AG10803 (cell line): ENCODE data around the gene IL36B.
A peak's percentile ranks its signal among the peaks of the same experiment; 100 is the strongest.
"Not testable (repeated sequence)": the region's sequence is repeated elsewhere in the genome, so short reads cannot be mapped to it uniquely, and the experiment has no call there.

Source experiments
- DNase-seq: peaks from one replicate; pipeline ENCODE4 v3.0.0; 2010; ENCODE audit warnings: low read depth
- H3K4me3 ChIP-seq: 2 replicates; pipeline ENCODE4 v1.5.1; 2011; ENCODE audit warnings: mild to moderate bottlenecking, low read length, control low read depth
- TF ChIP-seq, protein P1 (sequence below): conservative IDR thresholded peaks from 2 replicates; pipeline ENCODE4 v1.5.1; 2011; ENCODE audit warnings: mild to moderate bottlenecking, low read length, control low read depth, inconsistent platforms

IL36B gene

DNA sequence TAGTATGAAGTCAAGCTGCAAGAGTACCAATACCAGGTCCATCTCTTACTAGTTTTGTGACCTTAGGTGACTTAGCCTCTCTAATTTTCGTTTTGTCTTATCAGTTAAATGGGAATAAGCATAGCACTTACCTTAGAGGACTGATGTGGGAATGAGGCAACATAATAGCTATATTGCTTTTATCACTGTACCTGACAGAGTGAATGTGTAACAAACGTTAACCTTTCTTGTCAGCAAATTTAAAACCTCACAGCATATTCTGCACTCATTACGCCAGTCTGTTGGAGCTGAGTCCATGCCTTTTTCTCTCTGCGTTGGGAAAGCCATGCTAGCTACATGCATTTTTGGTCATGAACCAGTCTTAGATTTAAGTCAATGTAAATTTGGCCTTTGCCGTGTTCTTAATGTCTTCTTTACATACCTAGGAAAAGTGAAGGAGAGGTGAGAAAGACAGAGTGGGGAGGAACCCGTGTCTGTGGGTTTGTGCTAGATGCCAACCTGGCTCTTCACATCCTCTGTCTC, at the start of gene IL36B:
IL36B (minus strand) TSS at position 472 of the 522 bp plus-strand sequence.
- no peak within 1 kb of the TSS for H3K4me3 ChIP-seq
- TF ChIP-seq, protein P1, sequence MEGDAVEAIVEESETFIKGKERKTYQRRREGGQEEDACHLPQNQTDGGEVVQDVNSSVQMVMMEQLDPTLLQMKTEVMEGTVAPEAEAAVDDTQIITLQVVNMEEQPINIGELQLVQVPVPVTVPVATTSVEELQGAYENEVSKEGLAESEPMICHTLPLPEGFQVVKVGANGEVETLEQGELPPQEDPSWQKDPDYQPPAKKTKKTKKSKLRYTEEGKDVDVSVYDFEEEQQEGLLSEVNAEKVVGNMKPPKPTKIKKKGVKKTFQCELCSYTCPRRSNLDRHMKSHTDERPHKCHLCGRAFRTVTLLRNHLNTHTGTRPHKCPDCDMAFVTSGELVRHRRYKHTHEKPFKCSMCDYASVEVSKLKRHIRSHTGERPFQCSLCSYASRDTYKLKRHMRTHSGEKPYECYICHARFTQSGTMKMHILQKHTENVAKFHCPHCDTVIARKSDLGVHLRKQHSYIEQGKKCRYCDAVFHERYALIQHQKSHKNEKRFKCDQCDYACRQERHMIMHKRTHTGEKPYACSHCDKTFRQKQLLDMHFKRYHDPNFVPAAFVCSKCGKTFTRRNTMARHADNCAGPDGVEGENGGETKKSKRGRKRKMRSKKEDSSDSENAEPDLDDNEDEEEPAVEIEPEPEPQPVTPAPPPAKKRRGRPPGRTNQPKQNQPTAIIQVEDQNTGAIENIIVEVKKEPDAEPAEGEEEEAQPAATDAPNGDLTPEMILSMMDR = no peak
- DNase-seq = no peak

DNA sequence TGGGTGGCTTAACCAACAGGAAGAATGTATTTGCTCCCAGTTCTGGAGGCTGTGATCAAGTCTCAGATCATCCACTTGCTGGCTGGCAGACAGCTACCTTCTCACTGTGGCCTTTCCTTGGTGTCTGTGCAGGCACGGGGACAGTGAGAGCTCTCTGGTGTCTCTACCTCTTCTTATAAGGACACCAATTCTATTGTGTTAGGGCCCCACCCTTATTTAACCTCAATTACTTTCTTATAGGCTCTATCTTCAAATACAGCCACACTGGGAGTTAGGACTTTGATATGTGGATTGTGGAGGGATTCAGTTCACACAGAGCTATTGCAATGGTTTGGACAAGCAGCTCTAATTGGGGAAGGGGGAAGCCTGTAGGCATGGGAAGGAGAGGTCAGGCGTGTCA, 49.5 kb upstream of the IL36B start:
- no peak overlapping the region for H3K4me3 ChIP-seq
- TF ChIP-seq, protein P1 = no peak
- no peak for DNase-seq

DNA sequence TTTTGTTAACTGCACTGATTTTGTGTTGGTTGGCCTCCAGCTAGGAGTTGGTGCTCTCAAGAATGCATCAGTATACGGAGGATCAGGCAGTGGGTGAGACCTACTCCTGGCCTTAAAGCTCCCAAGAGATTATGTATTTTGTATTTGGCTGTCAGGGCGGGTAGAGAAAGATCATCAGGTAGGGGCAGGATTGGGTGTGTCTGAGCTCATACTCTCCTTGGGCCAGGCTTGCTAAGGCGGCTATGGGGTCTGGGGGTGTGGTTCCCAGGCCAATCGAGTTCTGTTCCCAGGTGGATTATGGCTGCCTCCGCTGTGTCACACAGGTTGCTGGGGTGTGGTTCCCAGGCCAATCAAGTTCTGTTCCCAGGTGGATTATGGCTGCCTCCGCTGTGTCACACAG, 45.9 kb upstream of the IL36B start:
- DNase-seq = no peak
- TF ChIP-seq, protein P1 = no peak
- no peak overlapping the region for H3K4me3 ChIP-seq

DNA sequence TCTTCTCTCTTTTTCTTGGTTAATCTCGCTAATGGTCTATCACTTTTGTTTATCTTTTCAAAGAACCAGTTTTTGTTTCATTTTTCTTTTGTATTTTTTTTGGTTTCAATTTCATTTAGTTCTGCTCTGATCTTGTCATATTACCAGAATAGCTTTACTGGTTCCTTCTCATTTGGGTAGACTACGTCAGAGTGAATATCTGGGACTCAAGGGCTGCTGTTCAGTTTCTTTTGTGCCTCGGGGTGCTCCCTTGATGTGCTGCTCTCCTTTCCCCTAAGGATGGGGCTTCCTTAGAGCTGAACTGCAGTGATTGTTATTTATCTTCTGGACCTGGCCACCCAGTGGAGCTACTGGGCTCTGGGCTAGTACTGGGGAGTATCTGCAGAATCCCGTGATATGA, 45.4 kb upstream of the IL36B start:
- TF ChIP-seq, protein P1 = no peak
- DNase-seq = no peak
- no peak overlapping the region for H3K4me3 ChIP-seq

DNA sequence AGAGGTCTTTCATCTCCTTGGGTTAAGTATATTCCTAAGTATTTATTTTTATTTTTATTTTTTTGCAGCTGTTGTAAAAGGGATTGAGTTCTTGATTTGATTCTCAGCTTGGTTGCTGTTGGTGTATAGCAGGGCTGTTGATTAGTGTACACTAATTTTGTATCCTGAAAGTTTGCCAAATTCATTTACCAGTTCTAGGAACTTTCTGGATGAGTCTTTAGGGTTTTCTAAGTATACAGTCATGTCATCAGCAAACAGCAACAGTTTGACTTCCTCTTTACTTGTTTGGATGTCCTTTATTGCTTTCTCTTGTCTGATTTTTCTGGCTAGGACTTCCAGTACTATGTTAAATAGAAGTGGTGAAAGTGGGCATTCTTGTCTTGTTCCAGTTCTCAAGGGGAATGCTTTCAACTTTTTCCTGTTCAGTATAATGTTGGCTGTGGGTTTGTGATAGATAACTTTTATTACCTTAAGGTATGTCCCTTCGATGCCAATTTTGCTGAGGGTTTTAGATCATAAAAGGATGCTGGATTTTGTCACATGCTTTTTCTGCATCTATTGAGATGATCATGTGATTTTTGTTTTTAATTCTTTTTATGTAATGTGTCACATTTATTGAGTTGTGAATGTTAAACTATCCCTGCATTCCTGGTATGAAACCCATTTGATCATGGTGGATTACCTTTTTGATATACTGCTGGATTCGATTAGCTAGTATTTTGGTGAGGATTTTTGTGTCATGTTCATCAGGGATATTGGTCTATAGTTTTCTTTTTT, 44.4 kb upstream of the IL36B start:
- not testable (repeated sequence) for H3K4me3 ChIP-seq, DNase-seq

DNA sequence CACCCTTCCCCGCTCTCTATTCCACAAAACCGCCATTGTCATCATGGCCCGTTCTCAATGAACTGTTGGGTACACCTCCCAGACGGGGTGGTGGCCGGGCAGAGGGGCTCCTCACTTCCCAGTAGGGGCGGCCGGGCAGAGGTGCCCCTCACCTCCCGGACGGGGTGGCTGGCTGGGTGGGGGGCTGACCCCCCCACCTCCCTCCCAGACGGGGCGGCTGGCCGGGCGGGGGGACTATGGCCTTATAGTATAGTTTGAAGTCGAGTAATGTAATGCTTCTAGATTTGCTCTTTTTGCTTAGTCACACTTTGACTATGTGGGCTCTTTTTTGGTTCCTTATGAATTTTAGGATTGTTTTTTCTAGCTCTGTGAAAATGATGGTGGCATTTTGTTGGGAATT, 43.6 kb upstream of the IL36B start:
- DNase-seq, H3K4me3 ChIP-seq: not testable (repeated sequence)

DNA sequence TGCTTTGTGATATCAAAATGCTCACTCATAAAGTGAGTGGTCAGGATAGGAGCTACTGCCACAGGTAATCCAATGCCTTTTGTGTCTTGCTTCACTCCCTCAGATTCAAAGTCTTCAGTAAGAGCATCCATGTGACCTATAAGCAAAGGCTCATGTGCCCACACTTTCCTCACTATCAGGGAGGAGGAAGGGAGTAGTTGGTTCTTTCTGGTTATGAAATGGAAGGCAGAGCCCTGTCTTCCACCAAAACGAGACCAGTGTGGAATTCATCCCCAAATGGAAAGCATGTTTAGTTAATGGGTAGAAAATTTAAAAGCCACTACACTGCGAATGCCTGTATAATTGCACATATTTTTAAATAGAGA, 40.9 kb upstream of the IL36B start:
- no peak overlapping the region for H3K4me3 ChIP-seq
- no peak for DNase-seq
- TF ChIP-seq, protein P1 = no peak

DNA sequence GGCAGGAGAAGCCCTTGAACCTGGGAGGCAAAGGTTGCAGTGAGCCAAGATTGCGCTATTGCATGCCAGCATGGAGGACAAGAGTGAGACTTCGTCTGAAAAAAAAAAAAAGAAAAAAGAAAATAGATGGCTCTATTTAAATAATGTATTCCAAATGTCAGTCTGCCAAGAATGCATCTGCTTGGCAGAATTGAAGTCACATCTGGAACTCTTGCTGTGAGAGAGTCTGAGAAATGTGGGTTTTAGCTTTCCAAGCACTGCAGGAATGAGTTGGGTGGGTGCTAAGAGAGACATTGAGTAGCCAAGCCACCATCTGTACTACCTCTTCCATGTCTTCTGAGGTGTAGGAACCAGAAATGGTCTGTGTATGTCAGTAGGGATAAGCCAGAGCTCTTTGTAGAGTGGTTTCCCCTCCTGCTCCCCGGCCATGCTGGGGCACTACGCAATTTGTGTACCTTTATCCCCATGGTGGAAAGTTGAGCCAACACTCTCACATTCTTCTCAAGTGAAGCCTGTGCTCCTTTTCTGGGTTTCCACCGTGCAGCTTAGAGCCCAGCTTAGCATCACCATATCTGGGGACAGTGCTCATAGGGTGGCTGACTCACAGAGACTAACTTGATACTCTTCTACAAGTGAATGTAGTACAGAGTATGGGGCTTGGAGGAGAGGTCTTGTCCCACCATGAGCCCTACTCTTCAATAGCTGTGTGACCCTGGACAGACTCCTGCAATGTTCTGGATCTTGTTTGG, 40.4 kb upstream of the IL36B start:
- DNase-seq = peak; percentile 40
- TF ChIP-seq, protein P1 = no peak

More for the DNA sequence above, 40.4 kb upstream of the IL36B start:
- H3K4me3 ChIP-seq = no peak overlapping the region
